NCI-H1092 treated with DMSO at 0.1 percent for 48 hours (cell line): ENCODE measurements around the gene POLN.

Experiments used
- DNase-seq: peaks from one replicate; lab custom pipeline; 2025; lab: John Stamatoyannopoulos, UW

The POLN gene

GRCh38 chr4:2241410-2242353 lies at the start of gene POLN, which contains the start of gene HAUS3:
POLN (minus strand) TSS chr4:2242121; CDS start chr4:2229231, 12,890 bp downstream.
HAUS3 (minus strand) TSS chr4:2242121; CDS start chr4:2240946, 1,175 bp downstream.
- DNase-seq = peak; percentile 95

DNA sequence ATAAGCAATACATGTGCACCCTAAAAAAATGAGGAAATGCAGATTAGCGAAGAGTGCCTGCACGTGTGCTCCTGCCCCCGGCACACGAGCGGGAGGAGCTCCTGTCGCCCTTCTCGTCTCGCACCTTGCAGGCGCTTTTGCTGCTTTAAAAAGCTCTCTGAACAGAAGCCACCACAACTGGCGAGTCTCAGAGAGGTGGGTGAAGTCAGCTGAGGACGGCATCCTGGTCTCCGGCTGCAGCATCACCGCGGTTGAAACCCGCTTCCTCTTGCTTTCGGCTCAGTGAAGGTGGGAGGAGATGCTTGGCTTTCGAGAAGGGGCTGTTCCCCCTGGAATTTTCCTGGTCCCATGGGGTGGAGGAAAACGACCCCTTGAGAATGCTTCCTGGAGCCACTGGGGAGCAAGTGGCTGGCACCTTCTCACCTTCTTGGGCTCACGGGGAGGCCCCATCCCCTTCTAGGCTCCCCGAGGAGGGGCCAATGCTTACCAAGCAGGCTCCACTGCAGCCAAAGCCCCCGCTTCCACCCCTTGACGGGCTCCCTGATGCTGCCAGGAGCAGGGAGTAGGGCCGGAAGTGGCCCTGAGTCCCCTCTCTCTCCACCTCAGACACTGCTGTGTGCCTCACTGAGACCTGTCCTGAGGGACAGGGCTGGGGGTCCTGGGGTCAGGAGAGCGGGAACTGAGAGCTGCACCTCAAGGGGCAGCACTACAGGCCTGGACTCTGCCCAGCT lies 49.2 kb upstream of the POLN start:
- DNase-seq = no peak

GRCh38 chr4:2290488-2290887 lies 48.6 kb upstream of the POLN start:
- no peak for DNase-seq

GRCh38 chr4:2289955-2290333 lies 48.0 kb upstream of the POLN start:
- no peak for DNase-seq

DNA sequence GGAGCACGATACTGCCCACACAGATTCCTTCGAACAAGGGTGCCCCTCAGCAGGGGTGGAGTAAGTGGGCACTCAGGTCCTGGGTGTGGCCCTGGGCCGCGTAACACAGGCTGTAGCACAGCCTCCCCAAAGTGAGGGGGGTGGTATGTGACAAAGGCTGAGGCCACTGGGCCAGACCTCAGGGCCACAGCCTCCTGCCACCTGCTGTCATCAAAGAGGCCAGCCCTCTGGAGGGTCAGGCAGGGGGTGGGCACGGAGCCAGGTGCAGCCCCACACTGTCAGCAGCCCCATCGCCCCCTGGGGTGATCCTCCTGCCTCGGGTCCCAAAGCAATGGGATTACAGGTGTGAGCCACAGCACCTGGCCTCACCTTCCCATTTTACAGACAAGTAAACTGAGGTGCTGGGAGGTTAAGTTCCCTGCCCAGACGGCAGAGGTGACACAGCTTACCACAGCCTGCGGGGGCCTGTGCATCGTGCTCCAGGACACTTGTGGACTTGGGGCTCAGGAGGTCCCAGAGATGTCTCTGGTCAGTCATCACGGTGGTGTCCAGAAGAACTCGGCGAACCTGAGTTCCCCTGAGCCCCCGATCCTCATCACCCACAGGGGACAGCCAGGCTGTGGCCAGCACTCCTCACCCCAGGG lies 47.5 kb upstream of the POLN start:
- DNase-seq = no peak

- DNase-seq = no peak
These were observed 46.2 kb upstream of the POLN start for GRCh38 chr4:2288051-2288541.

- no peak for DNase-seq
These were observed 45.6 kb upstream of the POLN start for GRCh38 chr4:2287594-2287915.

DNA sequence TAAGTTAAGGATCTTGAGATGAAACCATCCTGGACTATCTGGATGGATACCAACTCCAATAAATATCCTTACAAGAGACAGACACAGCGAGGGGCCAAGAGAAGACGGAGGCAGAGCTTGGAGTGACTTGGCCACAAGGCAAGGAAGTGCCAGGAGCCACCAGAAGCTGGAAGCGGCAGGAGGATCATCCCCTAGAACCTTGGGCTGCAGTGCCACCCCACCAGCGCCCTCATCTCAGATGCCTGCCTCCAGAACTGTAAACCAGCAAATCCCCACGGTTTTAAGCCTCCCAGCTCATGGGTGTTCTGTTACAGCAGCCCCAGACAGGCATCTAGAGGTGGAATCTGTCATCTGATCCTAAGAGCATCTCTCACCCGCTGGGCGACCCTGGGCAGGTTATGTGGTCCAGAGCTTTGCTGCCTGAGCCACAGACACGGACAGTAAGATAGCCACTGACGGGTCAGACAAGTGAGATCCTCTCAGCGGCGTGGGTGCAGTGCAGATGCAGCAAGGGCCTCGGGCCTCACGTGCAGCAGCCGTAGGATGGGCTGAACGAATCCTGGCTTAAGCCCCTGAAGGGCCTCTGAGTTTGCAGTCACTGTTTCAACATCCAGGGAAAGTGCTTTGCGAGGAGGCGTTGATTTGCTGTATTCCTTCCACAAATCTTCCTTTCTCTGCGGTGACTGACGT lies 45.1 kb upstream of the POLN start:
- peak; percentile 2 for DNase-seq

- no peak for DNase-seq
These were observed 43.9 kb upstream of the POLN start for GRCh38 chr4:2285613-2286381.

- DNase-seq = no peak
These were observed 43.2 kb upstream of the POLN start for GRCh38 chr4:2284934-2285612.

GRCh38 chr4:2284161-2284933 lies 42.4 kb upstream of the POLN start:
- no peak for DNase-seq

- DNase-seq = no peak
These were observed 41.3 kb upstream of the POLN start for GRCh38 chr4:2283199-2283711.

GRCh38 chr4:2281575-2282343 lies 39.8 kb upstream of the POLN start:
- no peak for DNase-seq

DNA sequence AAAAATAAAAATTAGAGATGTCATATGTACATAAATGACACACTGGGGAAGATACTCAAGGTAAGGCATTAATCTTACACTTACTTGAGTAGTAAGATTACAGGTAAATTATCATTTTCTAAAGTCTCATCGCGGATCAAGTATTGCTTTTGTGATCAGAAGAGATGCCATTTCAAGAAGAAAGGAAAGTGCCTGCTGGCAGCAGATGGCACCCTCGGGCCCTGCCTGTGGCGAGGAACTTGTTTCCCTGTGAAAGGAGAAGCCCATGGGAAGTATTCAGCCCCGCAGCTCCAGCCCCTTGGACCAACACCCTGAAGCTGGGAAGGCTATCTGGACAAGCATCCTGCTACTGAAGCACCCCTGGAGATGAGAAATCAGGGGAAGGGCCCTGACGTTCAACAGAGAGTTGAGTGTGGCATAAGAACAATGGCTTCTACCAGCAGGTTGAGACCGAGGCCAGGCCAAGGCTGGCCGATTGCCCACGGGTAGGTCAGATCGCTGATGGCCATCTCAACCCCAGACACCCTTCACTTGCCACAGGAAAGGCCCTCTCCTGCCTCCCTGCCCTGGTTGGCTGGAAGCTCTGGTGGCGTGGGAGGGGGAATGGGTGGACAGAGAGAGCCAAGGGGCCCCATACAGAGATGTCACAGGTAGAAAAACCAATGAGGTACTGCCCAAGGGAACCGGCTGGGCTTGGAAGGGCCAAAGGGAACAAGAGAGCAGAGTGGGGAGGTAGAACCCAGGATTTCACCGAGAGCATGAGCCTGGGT lies 38.8 kb upstream of the POLN start:
- peak; percentile 3 for DNase-seq

GRCh38 chr4:2277956-2278355 lies 36.0 kb upstream of the POLN start:
- DNase-seq = no peak

- DNase-seq = no peak
These were observed 34.8 kb upstream of the POLN start for GRCh38 chr4:2276581-2277325.

DNA sequence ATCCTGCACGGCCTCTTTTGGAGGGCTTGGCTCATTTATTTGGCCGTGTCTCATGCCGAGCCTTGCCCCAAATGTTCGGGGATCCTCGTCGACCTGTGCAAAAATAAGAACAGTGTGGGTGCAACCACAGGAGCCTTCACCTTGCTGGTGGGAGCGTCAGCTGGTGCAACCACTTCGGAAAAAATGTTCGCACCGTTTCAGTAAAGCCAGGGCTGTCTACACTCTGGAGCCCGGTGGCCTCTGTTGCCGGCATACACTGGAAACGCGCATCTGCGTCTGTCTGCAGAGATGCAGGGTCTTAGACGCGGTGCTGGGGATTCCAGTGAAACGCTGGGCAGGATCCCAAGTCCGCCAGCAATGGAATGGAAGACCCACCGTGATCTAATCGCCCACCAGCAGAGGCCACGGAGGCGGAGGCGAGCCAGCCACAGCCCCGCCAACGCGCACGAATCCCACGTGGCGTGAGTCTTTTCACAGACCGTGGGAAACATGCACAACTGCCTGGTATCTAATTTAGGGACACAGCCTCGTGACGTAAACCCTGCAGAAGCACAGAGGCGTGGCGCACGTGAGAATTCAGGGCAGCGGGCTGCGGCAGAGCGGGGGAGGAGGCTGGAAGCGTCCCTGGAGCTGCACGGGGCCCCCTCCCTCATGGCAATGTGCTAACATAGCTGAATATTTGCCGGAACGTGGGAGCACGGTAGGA lies 33.8 kb upstream of the POLN start:
- no peak for DNase-seq
